Mesenteric fat pad (tissue), 1 donor: ENCODE measurements around the gene MS4A7. TPM values are rescaled to one million over a fixed set of nuclear protein-coding genes. Genes with fewer than 3 reads are reported as not detected.

Source experiments
- total RNA-seq: library from RNA; stranded (reverse); fragmentation: NEBNext Ultra II Directional; extraction: Animal tissue kit (Norgen Biotek cat#: 25700); gene quantifications from one replicate; pipeline ENCODE4 v1.2.1, GENCODE V29; 2021
- donor health status: DM: yes; HTN: yes; CAD: no.

The MS4A7 gene
- total RNA-seq, 1 donor from 2014 or later: 188 TPM

Other genes starting within 250 kb of the MS4A7 start
- 196 TPM for gene MS4A6A, start 195.4 kb upstream of the MS4A7 start, total RNA-seq
- gene MS4A4E, start 135.4 kb upstream of the MS4A7 start, total RNA-seq: 3.2 TPM
- 115 TPM for gene MS4A4A, start 97.9 kb upstream of the MS4A7 start, total RNA-seq
- 3.6 TPM for gene MS4A6E, start 51.3 kb upstream of the MS4A7 start, total RNA-seq
- gene MS4A14, start 17.9 kb downstream of the MS4A7 start, total RNA-seq: 3.6 TPM
- not detected for gene MS4A5, start 51.0 kb downstream of the MS4A7 start, total RNA-seq
- 0.22 TPM for gene MS4A1, start 77.3 kb downstream of the MS4A7 start, total RNA-seq
- not detected for gene MS4A12, start 114.2 kb downstream of the MS4A7 start, total RNA-seq
- gene MS4A13, start 136.9 kb downstream of the MS4A7 start, total RNA-seq: not detected